Keratinocyte (primary cell): Measurements from ENCODE around the gene RMND5A.

Experiments used
- EZH2 ChIP-seq: IDR thresholded peaks from one replicate; pipeline ENCODE4 v1.6.1; 2012; ENCODE audit warnings: inconsistent platforms, mild to moderate bottlenecking, low read length, moderate library complexity
- TF ChIP-seq, protein P1 (sequence below), 3 experiments: IDR thresholded peaks in 1 of 3; conservative IDR thresholded peaks in 1 of 3; optimal IDR thresholded peaks in 1 of 3; 2 replicates in 2 of 3; 3 replicates in 1 of 3; pipeline versions ENCODE3 to v1.5.1; 2011; ENCODE audit warnings: low read length in 3 of 3, mild to moderate bottlenecking in 3 of 3, moderate library complexity in 2 of 3, control low read depth in 1 of 3, inconsistent platforms in 1 of 3; ENCODE audit not compliant: insufficient read depth in 2 of 3; ENCODE audit errors: extremely low read depth in 1 of 3

DNA sequence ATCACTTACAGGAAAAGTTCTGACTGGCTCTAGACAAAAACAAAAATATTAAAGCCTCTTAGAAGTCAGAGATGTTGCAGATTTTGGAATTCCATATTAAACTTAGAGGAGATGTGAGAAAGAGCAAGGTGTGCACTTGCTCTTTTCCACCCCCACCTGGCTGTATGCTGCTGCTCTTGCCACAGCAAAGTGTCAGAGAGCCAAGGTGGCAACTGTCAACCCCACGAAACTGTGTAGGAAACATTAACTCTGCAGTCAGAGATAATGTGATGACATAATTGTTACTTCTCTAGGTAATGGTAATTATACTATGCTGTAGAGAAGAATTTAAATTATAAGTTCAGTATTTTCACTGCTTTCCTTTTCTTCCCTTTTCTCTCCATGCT, 45.2 kb downstream of the RMND5A start:
- TF ChIP-seq, protein P1, sequence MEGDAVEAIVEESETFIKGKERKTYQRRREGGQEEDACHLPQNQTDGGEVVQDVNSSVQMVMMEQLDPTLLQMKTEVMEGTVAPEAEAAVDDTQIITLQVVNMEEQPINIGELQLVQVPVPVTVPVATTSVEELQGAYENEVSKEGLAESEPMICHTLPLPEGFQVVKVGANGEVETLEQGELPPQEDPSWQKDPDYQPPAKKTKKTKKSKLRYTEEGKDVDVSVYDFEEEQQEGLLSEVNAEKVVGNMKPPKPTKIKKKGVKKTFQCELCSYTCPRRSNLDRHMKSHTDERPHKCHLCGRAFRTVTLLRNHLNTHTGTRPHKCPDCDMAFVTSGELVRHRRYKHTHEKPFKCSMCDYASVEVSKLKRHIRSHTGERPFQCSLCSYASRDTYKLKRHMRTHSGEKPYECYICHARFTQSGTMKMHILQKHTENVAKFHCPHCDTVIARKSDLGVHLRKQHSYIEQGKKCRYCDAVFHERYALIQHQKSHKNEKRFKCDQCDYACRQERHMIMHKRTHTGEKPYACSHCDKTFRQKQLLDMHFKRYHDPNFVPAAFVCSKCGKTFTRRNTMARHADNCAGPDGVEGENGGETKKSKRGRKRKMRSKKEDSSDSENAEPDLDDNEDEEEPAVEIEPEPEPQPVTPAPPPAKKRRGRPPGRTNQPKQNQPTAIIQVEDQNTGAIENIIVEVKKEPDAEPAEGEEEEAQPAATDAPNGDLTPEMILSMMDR (optimal IDR thresholded peaks at IDR 0.05 in 1 of 3, IDR thresholded peaks at IDR 0.05 in 1 of 3, conservative IDR thresholded peaks at IDR 0.05 in 1 of 3; ENCODE audit: extremely low read depth in 1 of 3, insufficient read depth in 2 of 3, low read length in 3 of 3) = peak in 1 of 3 experiments; percentile 5
- no peak for TF ChIP-seq EZH2
